ENCODE measurements around the gene MAPRE2.

- TF ChIP-seq CTCF (IDR thresholded peaks at IDR 0.05) (no peak), POLR2A (IDR thresholded peaks at IDR 0.05) (no peak)
These were observed 95.0 kb downstream of the MAPRE2 start for GRCh38 chr18:35136248-35136647.
